Effector memory CD4-positive, alpha-beta T cell (primary cell): ENCODE data around the gene SNAP23.

Experiments used
- DNase-seq, 3 donors: peaks; one replicate each; pipeline ENCODE4 v3.0.0-alpha.2; 2020
- H3K27ac ChIP-seq: 2 replicates; pipeline ENCODE4 v1.7.0; 2013; ENCODE audit warnings: mild to moderate bottlenecking, low read length, moderate library complexity; ENCODE audit not compliant: insufficient read depth, poor library complexity, severe bottlenecking
- H3K27me3 ChIP-seq: replicated peaks from 2 replicates; pipeline ENCODE4 v1.7.0; 2013; ENCODE audit warnings: mild to moderate bottlenecking, low read length; ENCODE audit not compliant: insufficient read depth, control insufficient read depth, poor library complexity, severe bottlenecking
- H3K36me3 ChIP-seq: 2 replicates; pipeline ENCODE4 v1.7.0; 2013; ENCODE audit warnings: mild to moderate bottlenecking, low read length, moderate library complexity; ENCODE audit not compliant: control insufficient read depth, insufficient read depth
- H3K4me1 ChIP-seq: 2 replicates; pipeline ENCODE4 v1.7.0; 2013; ENCODE audit warnings: low read length, mild to moderate bottlenecking; ENCODE audit not compliant: control insufficient read depth, insufficient read depth, poor library complexity, severe bottlenecking
- H3K4me3 ChIP-seq: 2 replicates; pipeline ENCODE4 v1.7.0; 2013; ENCODE audit warnings: low read length, low read depth, mild to moderate bottlenecking; ENCODE audit not compliant: insufficient read depth, poor library complexity, severe bottlenecking
- H3K9me3 ChIP-seq: 2 replicates; pipeline ENCODE4 v1.7.0; 2013; ENCODE audit warnings: mild to moderate bottlenecking, low read length, moderate library complexity; ENCODE audit not compliant: control insufficient read depth

SNAP23 gene

DNA sequence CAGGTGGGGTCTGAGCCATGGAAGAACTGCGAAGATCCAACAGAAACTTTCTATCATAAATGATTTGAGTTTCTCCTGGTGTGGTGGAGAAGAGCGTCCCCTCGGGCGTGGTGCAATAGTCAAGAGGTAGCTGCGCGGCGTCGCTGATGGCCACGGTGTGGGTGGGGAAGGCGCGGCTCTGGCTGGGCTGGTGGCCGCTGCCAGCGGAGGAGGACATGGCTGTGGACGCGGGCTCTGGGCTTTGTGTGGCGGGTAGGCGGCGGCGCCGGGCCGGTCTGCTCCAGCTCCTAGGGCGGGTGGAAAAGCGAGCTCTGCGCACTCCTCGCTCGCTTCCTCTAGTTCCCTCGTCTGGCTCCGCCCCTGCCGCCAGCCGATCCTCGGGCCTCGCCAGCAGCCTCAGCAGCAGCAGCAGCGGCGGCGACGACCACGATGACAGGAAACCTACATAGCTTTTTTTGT lies 85.9 kb downstream of the SNAP23 start:
- no peaks in the 10 kb centered on the region for H3K36me3 ChIP-seq
- peaks cover 15% of the 10 kb centered on the region for H3K4me1 ChIP-seq
- H3K9me3 ChIP-seq = no peaks in the 10 kb centered on the region
- H3K4me3 ChIP-seq = peak overlapping the region; percentile 65
- peak; percentile 54 to 62 (median 59) for DNase-seq
- H3K27ac ChIP-seq = peak overlapping the region; percentile 54
- H3K27me3 ChIP-seq = no peaks in the 10 kb centered on the region
